Prostate gland (tissue), 2 donors: ENCODE data around the gene CMSS1. TPM values are rescaled to one million over a fixed set of nuclear protein-coding genes. Genes with fewer than 3 reads are reported as not detected.
"Not testable (repeated sequence)": the region's sequence is repeated elsewhere in the genome, so short reads cannot be mapped to it uniquely, and the experiment has no call there.

ENCODE experiments used
- DNase-seq: peaks from one replicate; pipeline ENCODE4 v3.0.0-alpha.2; 2019; ENCODE audit warnings: low spot score
- H3K27ac ChIP-seq, 2 donors: fragments of 200-600 bp; sonication (generic); 2 replicates each; pipeline ENCODE4 v1.5.1; 2017 to 2019
- H3K27me3 ChIP-seq: fragments of 200-600 bp; sonication (generic); replicated peaks from 2 replicates; pipeline ENCODE4 v1.5.1; 2019; ENCODE audit not compliant: insufficient read depth
- H3K36me3 ChIP-seq, 2 donors: fragments of 200-600 bp; sonication (generic); 1 replicate in 1 of 2; 2 replicates in 1 of 2; pipeline versions ENCODE4 v1.5.1 to v1.8.1; 2017 to 2019
- H3K4me1 ChIP-seq: fragments of 200-600 bp; sonication (generic); replicated peaks from 2 replicates; pipeline ENCODE4 v1.5.1; 2019
- H3K4me3 ChIP-seq, 2 donors: fragments of 200-600 bp; sonication (generic); 2 replicates each; pipeline ENCODE4 v1.5.1; 2017 to 2019
- H3K9me3 ChIP-seq: fragments of 200-600 bp; sonication (generic); 2 replicates; pipeline ENCODE4 v1.5.1; 2017
- POLR2A ChIP-seq: fragments of 450-650 bp; IDR thresholded peaks from one replicate; pipeline ENCODE4 v1.6.1; 2016; ENCODE audit warnings: antibody characterized with exemption, mild to moderate bottlenecking
- POLR2AphosphoS5 ChIP-seq: sonication (generic); formaldehyde crosslinking; IDR thresholded peaks from one replicate; pipeline ENCODE4 v1.6.1; 2017; ENCODE audit warnings: antibody characterized with exemption
- WGBS: methylation state at CpG from one replicate; pipeline ENCODE4 v1.1.5; 2018; 5-methylcytosine and 5-hydroxymethylcytosine counted together
- intact Hi-C: fragments of 100-400 bp; cut with DNase I; formaldehyde crosslinking; loops from one replicate; pipeline ENCODE4 v1.14.2; 2022
- microRNA-seq: library from miRNA; unstranded; fragments of <30 nt; microRNA quantifications from one replicate; pipeline ENCODE4, GENCODE V29; 2016
- small RNA-seq, 2 donors: library from RNA; depleted of rRNA; stranded (forward); fragments of <200 nt; gene quantifications; one replicate each; pipeline ENCODE3, GENCODE V24; 2016
- total RNA-seq, 2 donors: library from RNA; depleted of rRNA; stranded (reverse); fragments of >200 nt; gene quantifications; one replicate each; pipeline ENCODE4 v1.1.0, GENCODE V29; 2016
- TF ChIP-seq, protein P1 (sequence below), 4 experiments: fragments of 200-600 bp in 2 of 4; fragments of 450-650 bp in 2 of 4; sonication (generic) in 2 of 4; IDR thresholded peaks; 1 replicate in 3 of 4; 2 replicates in 1 of 4; pipeline ENCODE4 v1.5.1; 2016 to 2019; ENCODE audit warnings: antibody characterized with exemption in 4 of 4, mild to moderate bottlenecking in 2 of 4, moderate library complexity in 2 of 4

The CMSS1 gene
- total RNA-seq, 2 donors from 2014 or later: 10.2 to 13.6 TPM

DNA sequence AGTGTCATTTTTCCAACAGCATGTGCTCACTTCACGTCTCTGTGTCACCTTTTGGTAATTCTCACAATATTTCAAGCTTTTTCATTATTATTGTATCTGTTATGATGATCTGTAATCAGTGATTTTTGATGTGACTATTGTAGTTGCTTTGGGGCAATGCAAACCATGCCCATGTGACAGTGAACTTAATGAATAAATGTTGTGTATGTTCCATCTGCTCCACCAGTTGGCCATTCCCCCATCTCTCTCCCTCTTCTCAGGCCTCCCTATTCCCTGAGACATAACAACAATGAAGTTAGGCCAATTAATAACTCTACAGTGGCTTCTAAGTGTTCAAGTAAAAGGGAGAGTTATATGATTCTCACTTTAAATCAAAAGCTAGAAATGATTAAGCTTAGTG lies 410.6 kb downstream of the CMSS1 start:
- DNase-seq: no peak
- Histone ChIP-seq H3K27me3 (no peaks in the 10 kb centered on the region), H3K36me3 (no peaks in the 10 kb centered on the region), H3K27ac (no peak overlapping the region), H3K4me1 (no peaks in the 10 kb centered on the region), H3K9me3 (no peaks in the 10 kb centered on the region), H3K4me3 (no peak overlapping the region)
- intact Hi-C loops: no loop called here
- TF ChIP-seq, protein P1, sequence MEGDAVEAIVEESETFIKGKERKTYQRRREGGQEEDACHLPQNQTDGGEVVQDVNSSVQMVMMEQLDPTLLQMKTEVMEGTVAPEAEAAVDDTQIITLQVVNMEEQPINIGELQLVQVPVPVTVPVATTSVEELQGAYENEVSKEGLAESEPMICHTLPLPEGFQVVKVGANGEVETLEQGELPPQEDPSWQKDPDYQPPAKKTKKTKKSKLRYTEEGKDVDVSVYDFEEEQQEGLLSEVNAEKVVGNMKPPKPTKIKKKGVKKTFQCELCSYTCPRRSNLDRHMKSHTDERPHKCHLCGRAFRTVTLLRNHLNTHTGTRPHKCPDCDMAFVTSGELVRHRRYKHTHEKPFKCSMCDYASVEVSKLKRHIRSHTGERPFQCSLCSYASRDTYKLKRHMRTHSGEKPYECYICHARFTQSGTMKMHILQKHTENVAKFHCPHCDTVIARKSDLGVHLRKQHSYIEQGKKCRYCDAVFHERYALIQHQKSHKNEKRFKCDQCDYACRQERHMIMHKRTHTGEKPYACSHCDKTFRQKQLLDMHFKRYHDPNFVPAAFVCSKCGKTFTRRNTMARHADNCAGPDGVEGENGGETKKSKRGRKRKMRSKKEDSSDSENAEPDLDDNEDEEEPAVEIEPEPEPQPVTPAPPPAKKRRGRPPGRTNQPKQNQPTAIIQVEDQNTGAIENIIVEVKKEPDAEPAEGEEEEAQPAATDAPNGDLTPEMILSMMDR (IDR thresholded peaks at IDR 0.05): no peak
- TF ChIP-seq POLR2A (no peak), POLR2AphosphoS5 (no peak)
- WGBS: 91% methylated on average over 1 of the region's 1 CpG

DNA sequence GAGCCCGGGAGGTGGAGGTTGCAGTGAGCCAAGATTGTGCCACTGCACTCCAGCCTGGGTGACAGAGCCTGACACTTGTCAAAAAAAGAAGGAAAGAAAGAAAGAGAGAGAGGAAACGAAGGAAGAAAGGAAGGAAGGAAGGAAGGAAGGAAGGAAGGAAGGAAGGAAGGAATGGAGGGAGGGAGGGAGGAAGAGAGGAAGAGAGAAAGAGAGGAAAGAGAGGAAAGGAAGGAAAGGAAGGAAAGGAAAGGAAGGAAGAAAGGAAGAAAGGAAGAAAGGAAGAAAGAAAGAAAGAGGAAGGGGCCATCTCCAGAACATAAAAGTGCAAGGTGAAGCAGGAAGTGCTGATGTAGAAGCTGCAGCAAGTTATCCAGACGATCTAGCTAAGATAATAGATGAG lies 411.5 kb downstream of the CMSS1 start:
- H3K4me1 ChIP-seq, H3K9me3 ChIP-seq, H3K4me3 ChIP-seq, intact Hi-C loops, H3K27ac ChIP-seq, H3K36me3 ChIP-seq, DNase-seq, H3K27me3 ChIP-seq: not testable (repeated sequence)
- WGBS: 92% methylated on average over 3 of the region's 3 CpGs

DNA sequence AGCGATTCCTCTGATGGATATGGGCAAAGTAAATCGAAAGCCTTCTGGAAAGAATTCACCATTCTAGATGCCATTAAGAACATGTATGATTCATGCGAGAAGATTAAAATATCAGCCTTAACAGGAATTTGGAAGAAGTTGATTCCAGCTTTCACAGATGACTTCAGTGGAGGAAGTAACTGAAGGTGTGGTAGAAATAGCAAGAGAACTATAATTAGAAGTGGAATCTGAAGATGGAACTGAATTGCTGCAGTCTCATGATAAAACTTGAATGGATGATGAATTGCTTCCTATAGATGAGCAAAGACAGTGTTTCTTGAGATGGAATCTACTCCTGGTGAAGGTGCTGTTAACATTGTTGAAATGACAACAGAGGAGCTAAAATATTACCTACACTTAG lies 413.0 kb downstream of the CMSS1 start:
- WGBS: 91% methylated on average over 3 of the region's 3 CpGs
- Histone ChIP-seq H3K4me1 (no peaks in the 10 kb centered on the region), H3K4me3 (no peak overlapping the region), H3K27me3 (no peaks in the 10 kb centered on the region), H3K36me3 (no peaks in the 10 kb centered on the region), H3K27ac (no peak overlapping the region), H3K9me3 (no peaks in the 10 kb centered on the region)
- no peak for DNase-seq
- no peak for TF ChIP-seq POLR2AphosphoS5
- no peak for TF ChIP-seq POLR2A
- TF ChIP-seq, protein P1 (IDR thresholded peaks at IDR 0.05): no peak
- intact Hi-C loops: no loop called here

Small RNAs within 50 kb of the gene (microRNA-seq; reads per million reads assigned to microRNA genes)
- gene MIR3921: not detected

Small RNAs within 50 kb of the gene (small RNA-seq; reads per million reads assigned to genes)
- 0 to 0.09 reads per million in 2 donors for gene MIR3921

Other genes starting within 250 kb of the CMSS1 start
- gene COL8A1, start 179.3 kb upstream of the CMSS1 start, total RNA-seq: 1 to 10 TPM; 8.0 to 8.1 TPM